ENCODE measurements around the gene ELL. TPM values are rescaled to one million over a fixed set of nuclear protein-coding genes. Genes with fewer than 3 reads are reported as not detected.

ELL gene
- total RNA-seq, 1 donor from 2014 or later = 7.9 TPM

DNA sequence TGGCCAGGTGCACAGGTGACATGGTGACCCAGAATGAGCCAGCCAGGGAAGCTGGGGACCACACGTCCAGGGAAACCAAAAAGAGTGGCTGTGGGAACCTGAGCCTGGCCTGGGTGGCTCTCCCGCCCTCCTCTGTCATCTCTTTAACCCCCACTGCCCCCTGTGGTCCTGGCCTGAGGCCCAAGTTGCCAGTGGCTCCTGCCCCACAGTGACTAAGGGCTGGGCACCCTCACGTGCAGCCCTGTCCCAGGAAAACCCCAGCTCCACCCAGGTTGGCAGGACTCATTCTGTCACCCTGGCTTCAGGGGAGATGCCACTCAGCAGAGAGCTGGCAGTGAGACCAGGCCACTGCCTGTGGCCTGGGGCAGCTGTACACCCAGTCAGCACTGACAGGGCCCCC is 53.4 kb downstream of the ELL start:
- H3K4me1 ChIP-seq = peaks cover 75% of the 10 kb centered on the region
- TF ChIP-seq, protein P1, sequence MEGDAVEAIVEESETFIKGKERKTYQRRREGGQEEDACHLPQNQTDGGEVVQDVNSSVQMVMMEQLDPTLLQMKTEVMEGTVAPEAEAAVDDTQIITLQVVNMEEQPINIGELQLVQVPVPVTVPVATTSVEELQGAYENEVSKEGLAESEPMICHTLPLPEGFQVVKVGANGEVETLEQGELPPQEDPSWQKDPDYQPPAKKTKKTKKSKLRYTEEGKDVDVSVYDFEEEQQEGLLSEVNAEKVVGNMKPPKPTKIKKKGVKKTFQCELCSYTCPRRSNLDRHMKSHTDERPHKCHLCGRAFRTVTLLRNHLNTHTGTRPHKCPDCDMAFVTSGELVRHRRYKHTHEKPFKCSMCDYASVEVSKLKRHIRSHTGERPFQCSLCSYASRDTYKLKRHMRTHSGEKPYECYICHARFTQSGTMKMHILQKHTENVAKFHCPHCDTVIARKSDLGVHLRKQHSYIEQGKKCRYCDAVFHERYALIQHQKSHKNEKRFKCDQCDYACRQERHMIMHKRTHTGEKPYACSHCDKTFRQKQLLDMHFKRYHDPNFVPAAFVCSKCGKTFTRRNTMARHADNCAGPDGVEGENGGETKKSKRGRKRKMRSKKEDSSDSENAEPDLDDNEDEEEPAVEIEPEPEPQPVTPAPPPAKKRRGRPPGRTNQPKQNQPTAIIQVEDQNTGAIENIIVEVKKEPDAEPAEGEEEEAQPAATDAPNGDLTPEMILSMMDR (IDR thresholded peaks at IDR 0.05; ENCODE audit: borderline replicate concordance) = no peak
- peaks cover 16% of the 10 kb centered on the region for H3K36me3 ChIP-seq
- H3K4me3 ChIP-seq = no peak overlapping the region
- no peak for DNase-seq
- H3K27me3 ChIP-seq (ENCODE audit: low read depth) = no peaks in the 10 kb centered on the region
- H3K27ac ChIP-seq (replicated peaks) = peak overlapping the region; percentile 14
- H3K9me3 ChIP-seq (replicated peaks) = no peaks in the 10 kb centered on the region
- intact Hi-C loops (cut with micrococcal nuclease) = loop anchor here (5.0 kb wide), 1 partner anchor 54 kb away; the partner anchor contains the start of gene ELL

DNA sequence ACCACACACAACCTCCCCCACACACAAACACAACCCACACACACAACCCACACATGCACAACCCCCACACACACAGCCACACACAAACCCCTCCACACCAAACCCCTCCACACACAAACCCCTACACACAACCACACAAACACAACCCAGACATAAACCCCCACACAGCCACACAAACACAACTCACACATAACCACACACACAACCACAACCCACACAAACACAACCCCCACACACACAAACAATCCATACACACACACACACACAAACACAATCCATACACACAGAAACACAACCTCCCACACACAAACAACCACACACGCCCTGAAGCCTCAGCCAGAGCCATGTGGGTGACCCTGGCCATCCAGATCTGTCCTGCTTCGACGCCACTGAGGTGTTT is 53.9 kb downstream of the ELL start:
- intact Hi-C loops (cut with micrococcal nuclease) = loop anchor here (5.0 kb wide), 1 partner anchor 54 kb away; the partner anchor contains the start of gene ELL
- Histone ChIP-seq H3K4me3 (no peak overlapping the region), H3K9me3 (replicated peaks) (no peaks in the 10 kb centered on the region), H3K27ac (replicated peaks) (peak overlapping the region; percentile 14), H3K27me3 (ENCODE audit: low read depth) (no peaks in the 10 kb centered on the region), H3K36me3 (peaks cover 16% of the 10 kb centered on the region), H3K4me1 (peaks cover 70% of the 10 kb centered on the region)
- TF ChIP-seq, protein P1 (IDR thresholded peaks at IDR 0.05; ENCODE audit: borderline replicate concordance) = no peak
- DNase-seq = no peak

DNA sequence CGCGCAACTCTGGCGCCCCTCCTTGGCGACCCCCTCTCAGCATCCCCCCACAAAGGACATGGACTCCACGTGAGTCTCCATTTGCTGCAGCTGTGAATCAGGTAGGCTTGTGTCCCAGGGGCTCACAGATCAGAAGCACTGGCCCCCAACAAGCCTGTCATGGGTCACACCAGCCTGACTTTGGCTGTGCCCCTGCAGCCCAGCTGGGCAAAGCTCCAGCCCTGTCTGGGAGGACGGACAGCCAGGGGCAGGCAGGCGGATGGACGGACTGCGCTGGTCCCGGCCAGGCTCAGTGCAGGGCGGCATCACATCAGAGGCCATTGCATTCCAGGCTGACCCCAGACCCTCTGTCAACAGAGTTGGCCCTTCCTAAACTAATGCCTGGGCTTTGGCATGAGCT is 55.5 kb downstream of the ELL start:
- H3K27ac ChIP-seq (replicated peaks) = peak overlapping the region; percentile 90

DNA sequence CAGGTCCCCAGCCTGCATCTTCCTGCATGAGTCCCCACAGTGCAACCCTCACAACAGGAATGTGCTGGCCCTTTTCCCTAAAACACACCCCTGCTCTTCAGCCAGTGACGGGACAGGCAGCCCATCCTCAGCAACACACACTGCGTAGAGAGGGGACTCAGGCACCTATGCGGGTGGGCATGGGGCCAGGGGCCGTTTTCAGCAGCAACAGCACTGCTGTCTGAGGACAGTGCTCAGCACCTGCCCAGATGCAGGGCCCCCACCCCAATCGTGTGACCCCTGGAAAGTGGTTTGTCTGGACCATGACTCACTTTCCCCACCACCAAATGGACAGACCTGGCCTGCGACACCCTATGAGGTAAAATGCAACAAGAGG is 55.9 kb downstream of the ELL start:
- H3K9me3 ChIP-seq (replicated peaks) = no peaks in the 10 kb centered on the region
- intact Hi-C loops (cut with micrococcal nuclease) = loop anchor here (5.0 kb wide), 1 partner anchor 56 kb away; the partner anchor contains the start of gene ELL
- no peak for DNase-seq
- peaks cover 15% of the 10 kb centered on the region for H3K36me3 ChIP-seq
- H3K4me3 ChIP-seq = no peak overlapping the region
- TF ChIP-seq, protein P1 (IDR thresholded peaks at IDR 0.05; ENCODE audit: borderline replicate concordance) = no peak
- peaks cover 81% of the 10 kb centered on the region for H3K4me1 ChIP-seq
- no peaks in the 10 kb centered on the region for H3K27me3 ChIP-seq (ENCODE audit: low read depth)
- H3K27ac ChIP-seq (replicated peaks) = peak overlapping the region; percentile 90

More for the DNA sequence above, 55.5 kb downstream of the ELL start:
- TF ChIP-seq, protein P1 (IDR thresholded peaks at IDR 0.05; ENCODE audit: borderline replicate concordance) = no peak
- Histone ChIP-seq H3K27me3 (ENCODE audit: low read depth) (no peaks in the 10 kb centered on the region), H3K4me1 (peaks cover 78% of the 10 kb centered on the region), H3K4me3 (no peak overlapping the region), H3K36me3 (peaks cover 12% of the 10 kb centered on the region), H3K9me3 (replicated peaks) (no peaks in the 10 kb centered on the region)
- no peak for DNase-seq
- intact Hi-C loops (cut with micrococcal nuclease) = loop anchor here (5.0 kb wide), 1 partner anchor 56 kb away; the partner anchor contains the start of gene ELL

DNA sequence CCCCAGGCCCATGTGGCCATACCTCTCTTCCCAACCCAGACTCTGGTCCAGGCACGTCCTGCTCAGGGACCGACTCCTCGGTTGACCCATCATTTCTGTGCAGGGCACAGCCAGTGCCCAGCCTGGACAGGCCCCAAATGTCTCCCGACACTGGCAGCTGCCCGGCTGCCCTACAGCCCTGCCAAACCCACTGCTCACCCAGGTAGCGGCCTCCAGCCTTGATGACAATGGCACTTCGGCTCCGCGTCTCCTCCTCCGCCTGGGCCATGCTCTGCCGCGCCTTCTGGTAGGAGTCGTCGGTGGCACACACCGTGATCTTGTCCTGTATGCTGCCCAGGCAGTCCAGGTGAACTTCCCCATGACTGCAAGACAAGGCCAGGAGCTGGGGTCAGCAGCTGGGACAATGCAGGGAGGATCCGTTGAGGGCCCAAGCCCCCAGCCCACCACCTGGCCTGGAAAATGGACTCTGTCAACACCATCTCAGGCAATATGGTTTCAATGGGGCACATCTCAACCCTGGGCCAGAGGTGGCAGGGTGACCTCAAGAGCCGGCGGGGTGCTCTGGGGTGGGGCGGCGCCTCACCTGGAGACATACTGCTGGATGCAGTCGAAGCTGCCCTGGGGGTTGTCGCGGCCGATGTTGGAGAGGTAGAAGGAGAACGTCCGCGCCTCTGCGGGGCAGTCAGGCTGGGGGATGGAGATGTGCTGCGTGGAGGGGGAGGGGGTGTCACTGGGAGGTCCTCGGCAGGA is 56.5 kb downstream of the ELL start:
- Histone ChIP-seq H3K27ac (replicated peaks) (peak overlapping the region; percentile 90), H3K36me3 (peaks cover 18% of the 10 kb centered on the region), H3K27me3 (ENCODE audit: low read depth) (no peaks in the 10 kb centered on the region), H3K9me3 (replicated peaks) (no peaks in the 10 kb centered on the region), H3K4me3 (peak overlapping the region; percentile 20), H3K4me1 (peaks cover 81% of the 10 kb centered on the region)
- intact Hi-C loops (cut with micrococcal nuclease) = loop anchor here (5.0 kb wide), 1 partner anchor 57 kb away; the partner anchor contains the start of gene ELL
- TF ChIP-seq, protein P1 (IDR thresholded peaks at IDR 0.05; ENCODE audit: borderline replicate concordance) = no peak
- DNase-seq = no peak

Measured in left ventricle myocardium inferior (tissue), 1 donor.